H9 (cell line): Measurements from ENCODE around the gene GALNT2. TPM values are rescaled to one million over a fixed set of nuclear protein-coding genes. Genes with fewer than 3 reads are reported as not detected.
A peak's percentile ranks its signal among the peaks of the same experiment; 100 is the strongest.

Experiments
- DNase-seq: peaks from one replicate; pipeline ENCODE4 v3.0.0-alpha.2; 2017
- H2AFZ ChIP-seq: one replicate; pipeline ENCODE4 v1.6.1; 2013; ENCODE audit warnings: mild to moderate bottlenecking, low read length, control low read depth, moderate library complexity
- H2AK5ac ChIP-seq: 2 replicates; pipeline ENCODE4 v1.6.1; 2013; ENCODE audit warnings: low read length, control low read depth, mixed read lengths; ENCODE audit not compliant: insufficient read length
- H2BK120ac ChIP-seq: one replicate; pipeline ENCODE4 v1.6.1; 2013; ENCODE audit warnings: low read depth, mild to moderate bottlenecking, low read length, control low read depth, inconsistent platforms; ENCODE audit not compliant: poor library complexity, severe bottlenecking
- H2BK12ac ChIP-seq: 2 replicates; pipeline ENCODE4 v1.6.1; 2013; ENCODE audit warnings: low read length, control low read depth, mixed read lengths, low read depth; ENCODE audit not compliant: insufficient read length
- H2BK15ac ChIP-seq: 2 replicates; pipeline ENCODE4 v1.6.1; 2013; ENCODE audit warnings: low read depth, low read length, control low read depth
- H2BK20ac ChIP-seq: one replicate; pipeline ENCODE4 v1.6.1; 2013; ENCODE audit warnings: low read depth, mild to moderate bottlenecking, low read length, control low read depth, inconsistent platforms; ENCODE audit not compliant: poor library complexity, severe bottlenecking
- H2BK5ac ChIP-seq: 2 replicates; pipeline ENCODE4 v1.6.1; 2013; ENCODE audit warnings: low read length, control low read depth, mixed read lengths; ENCODE audit not compliant: insufficient read length
- H3K14ac ChIP-seq: 2 replicates; pipeline ENCODE4 v1.6.1; 2013; ENCODE audit warnings: low read length, control low read depth; ENCODE audit not compliant: insufficient read depth
- H3K18ac ChIP-seq: 2 replicates; pipeline ENCODE4 v1.6.1; 2013; ENCODE audit warnings: low read depth, mild to moderate bottlenecking, mixed read lengths, low read length, control low read depth; ENCODE audit not compliant: insufficient read length
- H3K23ac ChIP-seq: 2 replicates; pipeline ENCODE4 v1.6.1; 2013; ENCODE audit warnings: low read length, control low read depth, mixed read lengths, low read depth; ENCODE audit not compliant: insufficient read length
- H3K23me2 ChIP-seq: 2 replicates; pipeline ENCODE4 v1.6.1; 2013; ENCODE audit warnings: low read depth, mild to moderate bottlenecking, mixed read lengths, low read length, control low read depth; ENCODE audit not compliant: insufficient read length, poor library complexity, severe bottlenecking
- H3K27ac ChIP-seq: 2 replicates; pipeline ENCODE4 v1.5.1; 2013; ENCODE audit warnings: low read length, control low read depth, mixed read lengths, low read depth; ENCODE audit not compliant: insufficient read length
- H3K27me3 ChIP-seq: 2 replicates; pipeline ENCODE4 v1.6.1; 2013; ENCODE audit warnings: low read length, control low read depth, inconsistent platforms; ENCODE audit not compliant: insufficient read depth
- H3K4ac ChIP-seq: 2 replicates; pipeline ENCODE4 v1.6.1; 2013; ENCODE audit warnings: low read depth, mild to moderate bottlenecking, control low read depth, inconsistent platforms, low read length, moderate library complexity
- H3K4me1 ChIP-seq: 2 replicates; pipeline ENCODE4 v1.6.1; 2013; ENCODE audit warnings: low read length, control low read depth, inconsistent platforms; ENCODE audit not compliant: insufficient read depth
- H3K4me2 ChIP-seq: 2 replicates; pipeline ENCODE4 v1.6.1; 2013; ENCODE audit warnings: low read length, control low read depth, mixed read lengths; ENCODE audit not compliant: insufficient read length, insufficient read depth
- H3K56ac ChIP-seq: 2 replicates; pipeline ENCODE4 v1.6.1; 2013; ENCODE audit warnings: low read depth, mild to moderate bottlenecking, mixed read lengths, low read length, control low read depth; ENCODE audit not compliant: insufficient read length
- H3K79me1 ChIP-seq: 2 replicates; pipeline ENCODE4 v1.6.1; 2013; ENCODE audit warnings: low read depth, mild to moderate bottlenecking, moderate library complexity, low read length, control low read depth, inconsistent platforms; ENCODE audit not compliant: insufficient read depth, poor library complexity, severe bottlenecking
- H3K79me2 ChIP-seq: 2 replicates; pipeline ENCODE4 v1.6.1; 2013; ENCODE audit warnings: low read length, control low read depth, inconsistent platforms; ENCODE audit not compliant: insufficient read depth
- H3K9ac ChIP-seq: 2 replicates; pipeline ENCODE4 v1.6.1; 2013; ENCODE audit warnings: low read length, control low read depth, mixed read lengths; ENCODE audit not compliant: insufficient read length; ENCODE audit errors: extremely low read depth
- H3K9me3 ChIP-seq: one replicate; pipeline ENCODE4 v1.6.1; 2013; ENCODE audit warnings: low read depth, low read length, inconsistent platforms; ENCODE audit not compliant: control insufficient read depth
- H3T11ph ChIP-seq: one replicate; pipeline ENCODE4 v1.6.1; 2013; ENCODE audit warnings: mild to moderate bottlenecking, low read length, control low read depth, inconsistent platforms
- H4K20me1 ChIP-seq: one replicate; pipeline ENCODE4 v1.6.1; 2013; ENCODE audit not compliant: control insufficient read depth, insufficient read length, insufficient read depth
- H4K5ac ChIP-seq: 2 replicates; pipeline ENCODE4 v1.6.1; 2013; ENCODE audit warnings: low read depth, mild to moderate bottlenecking, mixed read lengths, low read length, control low read depth; ENCODE audit not compliant: insufficient read length
- H4K8ac ChIP-seq: replicated peaks from 2 replicates; pipeline ENCODE4 v1.6.1; 2013; ENCODE audit warnings: low read length, control low read depth, mixed read lengths, low read depth; ENCODE audit not compliant: insufficient read length
- H4K91ac ChIP-seq: 2 replicates; pipeline ENCODE4 v1.6.1; 2013; ENCODE audit warnings: low read depth, mild to moderate bottlenecking, moderate library complexity, mixed read lengths, low read length, control low read depth; ENCODE audit not compliant: insufficient read length
- H3K27ac Mint-ChIP-seq, 3 experiments: 2 replicates in 2 of 3; 3 replicates in 1 of 3; pipeline ENCODE4 v1.8.0; 2020 to 2021; ENCODE audit warnings: mixed read lengths in 3 of 3, mild to moderate bottlenecking in 1 of 3, moderate library complexity in 1 of 3
- H3K27me3 Mint-ChIP-seq: 2 replicates; pipeline ENCODE4 v1.8.0; 2021; ENCODE audit warnings: low read depth, mild to moderate bottlenecking, moderate library complexity, mixed read lengths
- H3K36me3 Mint-ChIP-seq, 3 experiments: 2 replicates in 2 of 3; 3 replicates in 1 of 3; pipeline ENCODE4 v1.8.0; 2020 to 2021; ENCODE audit warnings: low read depth in 3 of 3, mixed read lengths in 3 of 3; ENCODE audit not compliant: insufficient read depth in 1 of 3
- H3K4me1 Mint-ChIP-seq, 2 experiments: 2 replicates each; pipeline ENCODE4 v1.8.0; 2020; ENCODE audit warnings: mixed read lengths in 2 of 2
- H3K4me3 Mint-ChIP-seq, 2 experiments: 2 replicates in 1 of 2; 3 replicates in 1 of 2; pipeline ENCODE4 v1.8.0; 2020 to 2021; ENCODE audit warnings: mild to moderate bottlenecking in 2 of 2, mixed read lengths in 2 of 2, moderate library complexity in 1 of 2
- H3K9me3 Mint-ChIP-seq, 2 experiments: 2 replicates in 1 of 2; 3 replicates in 1 of 2; pipeline ENCODE4 v1.8.0; 2020; ENCODE audit warnings: mild to moderate bottlenecking in 2 of 2, mixed read lengths in 2 of 2, moderate library complexity in 1 of 2
- WGBS: extraction: QIAGEN DNeasy Blood & Tissue Kit; methylation state at CpG from one replicate; pipeline ENCODE4 v1.1.7; 2013; ENCODE audit warnings: missing lambda C conversion rate, low lambda C conversion rate, mixed read lengths; ENCODE audit not compliant: insufficient read length; ENCODE audit errors: extremely low coverage; 5-methylcytosine and 5-hydroxymethylcytosine counted together
- total RNA-seq: library from RNA; stranded (reverse); gene quantifications from 2 replicates; pipeline ENCODE4 v1.2.1, GENCODE V29; 2021
- TF ChIP-seq, protein P1 (sequence below): fragments of 200-600 bp; sonication (generic); conservative IDR thresholded peaks from 3 replicates; pipeline ENCODE4 v1.8.0; 2021; ENCODE audit warnings: antibody characterized with exemption, mild to moderate bottlenecking

GALNT2 gene
- total RNA-seq, 1 experiment from 2014 or later: 57.6 TPM

DNA sequence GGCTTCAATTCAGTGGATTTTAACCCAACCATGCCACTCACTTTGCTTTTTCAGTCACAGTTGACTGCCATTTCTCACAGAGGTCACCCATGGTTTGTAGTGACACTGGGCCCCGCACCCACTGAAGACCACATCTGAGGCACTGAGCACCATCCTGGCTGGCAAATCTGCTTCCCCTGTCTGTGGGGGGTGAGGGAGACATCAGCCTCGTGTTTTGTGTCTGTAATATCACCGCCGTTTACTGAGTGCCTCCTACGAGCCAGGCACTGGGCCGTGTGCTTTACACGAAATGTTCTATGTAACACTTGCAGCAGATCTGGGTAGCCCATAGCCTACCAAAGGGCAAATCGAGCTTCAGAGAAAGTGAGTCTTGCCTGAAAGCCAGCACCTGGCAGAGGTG is 197.3 kb downstream of the GALNT2 start:
- Mint-ChIP-seq H3K9me3 (peaks cover 2 to 3% of the 10 kb centered on the region in 2 experiments; a peak in 2 of 5 replicates), H3K27ac (peak overlapping the region in 1 of 3 experiments; percentile 28; a peak in 1 of 7 replicates), H3K36me3 (peaks cover 17 to 34% (median 30%) of the 10 kb centered on the region in 3 experiments), H3K27me3 (no peaks in the 10 kb centered on the region; the same call in 1 of the 2 replicates), H3K4me1 (peaks cover 2% of the 10 kb centered on the region in 2 experiments; a peak in 2 of 4 replicates), H3K4me3 (no peak overlapping the region)
- no peaks in the 10 kb centered on the region for H3K79me2 ChIP-seq
- H4K8ac ChIP-seq: no peak overlapping the region
- H3K79me1 ChIP-seq: no peaks in the 10 kb centered on the region
- H3T11ph ChIP-seq: no peak overlapping the region
- H3K4me1 ChIP-seq: no peaks in the 10 kb centered on the region
- no peaks in the 10 kb centered on the region for H3K27me3 ChIP-seq
- H3K14ac ChIP-seq: no peak overlapping the region
- H2BK15ac ChIP-seq: no peak overlapping the region
- H3K23me2 ChIP-seq: no peaks in the 10 kb centered on the region
- H2BK5ac ChIP-seq: no peak overlapping the region
- no peak overlapping the region for H3K27ac ChIP-seq
- no peak overlapping the region for H4K91ac ChIP-seq
- no peak overlapping the region for H3K23ac ChIP-seq
- H4K20me1 ChIP-seq: no peaks in the 10 kb centered on the region
- H4K5ac ChIP-seq: no peak overlapping the region
- H3K9me3 ChIP-seq: no peaks in the 10 kb centered on the region
- no peak overlapping the region for H2AFZ ChIP-seq
- TF ChIP-seq, protein P1, sequence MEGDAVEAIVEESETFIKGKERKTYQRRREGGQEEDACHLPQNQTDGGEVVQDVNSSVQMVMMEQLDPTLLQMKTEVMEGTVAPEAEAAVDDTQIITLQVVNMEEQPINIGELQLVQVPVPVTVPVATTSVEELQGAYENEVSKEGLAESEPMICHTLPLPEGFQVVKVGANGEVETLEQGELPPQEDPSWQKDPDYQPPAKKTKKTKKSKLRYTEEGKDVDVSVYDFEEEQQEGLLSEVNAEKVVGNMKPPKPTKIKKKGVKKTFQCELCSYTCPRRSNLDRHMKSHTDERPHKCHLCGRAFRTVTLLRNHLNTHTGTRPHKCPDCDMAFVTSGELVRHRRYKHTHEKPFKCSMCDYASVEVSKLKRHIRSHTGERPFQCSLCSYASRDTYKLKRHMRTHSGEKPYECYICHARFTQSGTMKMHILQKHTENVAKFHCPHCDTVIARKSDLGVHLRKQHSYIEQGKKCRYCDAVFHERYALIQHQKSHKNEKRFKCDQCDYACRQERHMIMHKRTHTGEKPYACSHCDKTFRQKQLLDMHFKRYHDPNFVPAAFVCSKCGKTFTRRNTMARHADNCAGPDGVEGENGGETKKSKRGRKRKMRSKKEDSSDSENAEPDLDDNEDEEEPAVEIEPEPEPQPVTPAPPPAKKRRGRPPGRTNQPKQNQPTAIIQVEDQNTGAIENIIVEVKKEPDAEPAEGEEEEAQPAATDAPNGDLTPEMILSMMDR: no peak
- DNase-seq: no peak
- no peak overlapping the region for H2AK5ac ChIP-seq
- H3K9ac ChIP-seq: no peak overlapping the region
- no peak overlapping the region for H3K4me2 ChIP-seq
- no peak overlapping the region for H2BK120ac ChIP-seq
- no peak overlapping the region for H2BK12ac ChIP-seq
- WGBS: no CpG with 5 or more reads among the region's 8 CpGs
- no peak overlapping the region for H3K18ac ChIP-seq
- no peak overlapping the region for H3K56ac ChIP-seq
- no peak overlapping the region for H3K4ac ChIP-seq
- H2BK20ac ChIP-seq: no peak overlapping the region
